GM12875 (cell line): ENCODE measurements around the gene PHF12.
A peak's percentile ranks its signal among the peaks of the same experiment; 100 is the strongest.

Experiments
- H3K4me3 ChIP-seq: one replicate; pipeline ENCODE4 v1.5.1; 2011; ENCODE audit warnings: low read depth, low read length, control low read depth
- TF ChIP-seq, protein P1 (sequence below): IDR thresholded peaks from 2 replicates; pipeline ENCODE4 v1.5.1; 2011; ENCODE audit warnings: low read depth, mild to moderate bottlenecking, control low read depth, inconsistent platforms, low read length, moderate library complexity, borderline replicate concordance; ENCODE audit not compliant: insufficient read depth

Gene PHF12

DNA sequence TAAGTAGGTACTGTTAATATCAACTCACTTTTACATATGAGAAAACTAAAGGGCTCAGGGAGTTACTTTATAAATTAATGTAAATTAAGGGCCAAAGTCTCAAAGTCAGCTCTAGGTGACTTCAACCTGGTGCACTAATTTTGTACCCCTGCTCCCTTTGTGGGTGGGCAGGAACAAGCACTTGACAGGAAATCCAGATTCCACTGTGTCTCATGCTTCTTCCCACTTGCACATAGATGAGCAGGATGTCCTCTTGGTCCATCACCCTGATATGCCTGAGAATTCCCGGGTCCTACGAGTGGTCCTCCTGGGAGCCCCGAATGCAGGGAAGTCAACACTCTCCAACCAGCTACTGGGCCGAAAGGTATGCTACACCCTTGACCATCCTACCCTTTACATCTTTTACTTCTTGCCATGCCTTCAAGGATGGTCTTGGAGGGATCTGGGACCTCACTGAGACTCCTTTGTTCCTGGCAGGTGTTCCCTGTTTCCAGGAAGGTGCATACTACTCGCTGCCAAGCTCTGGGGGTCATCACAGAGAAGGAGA, 95.2 kb downstream of the PHF12 start:
- H3K4me3 ChIP-seq: no peak overlapping the region
- TF ChIP-seq, protein P1, sequence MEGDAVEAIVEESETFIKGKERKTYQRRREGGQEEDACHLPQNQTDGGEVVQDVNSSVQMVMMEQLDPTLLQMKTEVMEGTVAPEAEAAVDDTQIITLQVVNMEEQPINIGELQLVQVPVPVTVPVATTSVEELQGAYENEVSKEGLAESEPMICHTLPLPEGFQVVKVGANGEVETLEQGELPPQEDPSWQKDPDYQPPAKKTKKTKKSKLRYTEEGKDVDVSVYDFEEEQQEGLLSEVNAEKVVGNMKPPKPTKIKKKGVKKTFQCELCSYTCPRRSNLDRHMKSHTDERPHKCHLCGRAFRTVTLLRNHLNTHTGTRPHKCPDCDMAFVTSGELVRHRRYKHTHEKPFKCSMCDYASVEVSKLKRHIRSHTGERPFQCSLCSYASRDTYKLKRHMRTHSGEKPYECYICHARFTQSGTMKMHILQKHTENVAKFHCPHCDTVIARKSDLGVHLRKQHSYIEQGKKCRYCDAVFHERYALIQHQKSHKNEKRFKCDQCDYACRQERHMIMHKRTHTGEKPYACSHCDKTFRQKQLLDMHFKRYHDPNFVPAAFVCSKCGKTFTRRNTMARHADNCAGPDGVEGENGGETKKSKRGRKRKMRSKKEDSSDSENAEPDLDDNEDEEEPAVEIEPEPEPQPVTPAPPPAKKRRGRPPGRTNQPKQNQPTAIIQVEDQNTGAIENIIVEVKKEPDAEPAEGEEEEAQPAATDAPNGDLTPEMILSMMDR: no peak

DNA sequence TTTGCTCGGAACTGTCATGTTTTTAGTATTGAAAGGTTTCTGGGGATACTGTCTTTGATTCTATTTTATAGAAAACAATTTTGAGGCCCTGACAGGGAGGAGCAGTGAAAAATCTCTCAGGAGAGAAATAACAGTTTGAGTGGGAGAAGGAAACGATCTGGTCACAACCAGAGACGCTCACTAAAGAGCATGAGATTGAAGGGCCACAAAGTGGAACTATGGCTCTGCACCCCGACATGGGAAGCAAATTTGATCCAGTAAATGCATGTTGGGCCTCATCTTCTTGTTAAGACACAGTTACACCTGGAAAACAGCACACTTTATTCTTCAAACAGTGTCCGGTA, 96.0 kb downstream of the PHF12 start:
- TF ChIP-seq, protein P1: no peak
- peak overlapping the region; percentile 94 for H3K4me3 ChIP-seq
